Chondrocyte (in vitro differentiated cells): Measurements from ENCODE around the gene ICA1L. TPM values are rescaled to one million over a fixed set of nuclear protein-coding genes. Genes with fewer than 3 reads are reported as not detected.
"Not testable (repeated sequence)": the region's sequence is repeated elsewhere in the genome, so short reads cannot be mapped to it uniquely, and the experiment has no call there.

ENCODE experiments used
- DNase-seq: peaks from one replicate; pipeline ENCODE4 v3.0.0; 2021; ENCODE audit warnings: mixed read lengths, low spot score
- H3K27ac Mint-ChIP-seq: one replicate; pipeline ENCODE4 v1.8.0; 2021; ENCODE audit warnings: mild to moderate bottlenecking, moderate library complexity, mixed read lengths; ENCODE audit not compliant: unreplicated experiment
- H3K27me3 Mint-ChIP-seq: 2 replicates; pipeline ENCODE4 v1.8.0; 2021; ENCODE audit warnings: low read depth, mixed read lengths
- H3K36me3 Mint-ChIP-seq: 2 replicates; pipeline ENCODE4 v1.8.0; 2021; ENCODE audit warnings: low read depth, mixed read lengths
- H3K4me1 Mint-ChIP-seq: 2 replicates; pipeline ENCODE4 v1.8.0; 2021; ENCODE audit warnings: low read depth, mild to moderate bottlenecking, mixed read lengths
- H3K4me3 Mint-ChIP-seq: one replicate; pipeline ENCODE4 v1.8.0; 2021; ENCODE audit warnings: mild to moderate bottlenecking, moderate library complexity, mixed read lengths; ENCODE audit not compliant: unreplicated experiment
- H3K9me3 Mint-ChIP-seq: 2 replicates; pipeline ENCODE4 v1.8.0; 2021; ENCODE audit warnings: low read depth, mixed read lengths
- long read RNA-seq: library from polyadenylated mRNA; stranded (forward); transcript quantifications from one replicate; pipeline ENCODE4 v2.0.0, GENCODE V29; 2021
- total RNA-seq: library from RNA; stranded (reverse); gene quantifications from 3 replicates; pipeline ENCODE4 v1.2.1, GENCODE V29; 2021
- TF ChIP-seq, protein P1 (sequence below): fragments of 200-600 bp; sonication (generic); IDR thresholded peaks from 2 replicates; pipeline ENCODE4 v1.5.0; 2021; ENCODE audit warnings: antibody characterized with exemption, mild to moderate bottlenecking, moderate library complexity

The ICA1L gene
- 4.9 to 6.6 TPM (median 6.6 TPM) in 3 replicates for total RNA-seq
- long read RNA-seq, partial matches to known transcripts = 0 of 4 reads
- long read RNA-seq, other reads (novel, unspliced or antisense) = 4 of 4 reads

- Mint-ChIP-seq H3K4me3 (peak within 1 kb of the TSS; percentile 91), H3K9me3 (no peaks in the 10 kb centered on the region)
Measured at GRCh38 chr2:202871300-202872141, at the start of gene ICA1L. Gene ICA1L (minus strand): TSS chr2:202871766. CDS start chr2:202829009, 42,757 bp downstream.

GRCh38 chr2:202918860-202919259 is 47.3 kb upstream of the ICA1L start:
- Mint-ChIP-seq H3K27ac (no peak overlapping the region), H3K36me3 (peaks cover 9% of the 10 kb centered on the region), H3K27me3 (no peaks in the 10 kb centered on the region), H3K9me3 (peaks cover 5% of the 10 kb centered on the region), H3K4me1 (no peaks in the 10 kb centered on the region), H3K4me3 (no peak overlapping the region)
- TF ChIP-seq, protein P1, sequence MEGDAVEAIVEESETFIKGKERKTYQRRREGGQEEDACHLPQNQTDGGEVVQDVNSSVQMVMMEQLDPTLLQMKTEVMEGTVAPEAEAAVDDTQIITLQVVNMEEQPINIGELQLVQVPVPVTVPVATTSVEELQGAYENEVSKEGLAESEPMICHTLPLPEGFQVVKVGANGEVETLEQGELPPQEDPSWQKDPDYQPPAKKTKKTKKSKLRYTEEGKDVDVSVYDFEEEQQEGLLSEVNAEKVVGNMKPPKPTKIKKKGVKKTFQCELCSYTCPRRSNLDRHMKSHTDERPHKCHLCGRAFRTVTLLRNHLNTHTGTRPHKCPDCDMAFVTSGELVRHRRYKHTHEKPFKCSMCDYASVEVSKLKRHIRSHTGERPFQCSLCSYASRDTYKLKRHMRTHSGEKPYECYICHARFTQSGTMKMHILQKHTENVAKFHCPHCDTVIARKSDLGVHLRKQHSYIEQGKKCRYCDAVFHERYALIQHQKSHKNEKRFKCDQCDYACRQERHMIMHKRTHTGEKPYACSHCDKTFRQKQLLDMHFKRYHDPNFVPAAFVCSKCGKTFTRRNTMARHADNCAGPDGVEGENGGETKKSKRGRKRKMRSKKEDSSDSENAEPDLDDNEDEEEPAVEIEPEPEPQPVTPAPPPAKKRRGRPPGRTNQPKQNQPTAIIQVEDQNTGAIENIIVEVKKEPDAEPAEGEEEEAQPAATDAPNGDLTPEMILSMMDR = no peak
- no peak for DNase-seq

More at GRCh38 chr2:202871300-202872141, at the start of gene ICA1L:
- DNase-seq = no peak
- Mint-ChIP-seq H3K27me3 (no peaks in the 10 kb centered on the region), H3K36me3 (no peaks in the 10 kb centered on the region), H3K27ac (peak within 1 kb of the TSS; percentile 95), H3K4me1 (peaks cover 18% of the 10 kb centered on the region)
- TF ChIP-seq, protein P1 = no peak

DNA sequence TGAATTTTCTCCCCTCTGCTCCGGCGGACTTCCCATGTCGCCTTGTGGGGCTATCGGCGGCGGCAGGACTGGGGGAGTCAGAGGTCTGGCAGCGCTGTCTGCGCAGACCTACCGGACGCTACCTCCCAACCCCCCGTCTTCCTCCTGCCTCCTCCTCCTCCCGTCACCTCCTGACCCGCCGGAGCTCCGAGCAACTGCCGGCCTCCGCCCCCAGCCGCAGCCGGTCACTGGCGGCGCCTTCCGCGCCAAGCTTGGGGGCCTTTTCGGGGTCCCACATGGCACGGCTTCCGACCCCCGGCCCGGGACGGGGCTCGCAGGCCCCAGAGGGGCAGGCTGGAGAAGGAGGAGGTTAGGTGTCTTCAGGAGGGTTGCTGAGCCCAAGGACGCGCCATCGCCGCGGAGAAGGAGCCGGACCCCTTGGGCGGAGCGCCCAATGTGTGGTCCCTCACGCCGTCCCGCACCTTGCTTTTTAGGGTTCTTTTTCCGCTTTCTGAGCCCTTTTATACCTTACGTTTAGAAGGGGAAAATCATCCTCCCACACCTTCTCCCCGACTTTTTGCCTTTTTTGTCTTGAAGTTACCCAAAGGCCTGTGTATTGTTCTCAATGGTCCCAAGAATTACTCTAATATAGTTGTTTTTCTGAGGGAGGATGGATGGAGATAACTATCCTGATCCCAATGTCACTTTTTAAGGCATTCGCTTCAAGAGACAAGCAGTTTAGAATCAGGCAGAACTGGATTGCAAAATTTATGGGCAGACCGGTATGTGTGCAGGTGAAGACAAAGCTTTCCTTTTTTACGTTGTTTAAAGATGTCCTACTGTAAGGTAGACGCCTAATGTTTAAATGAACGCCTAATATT is 41.0 kb upstream of the ICA1L start:
- H3K9me3 Mint-ChIP-seq, H3K27me3 Mint-ChIP-seq, H3K36me3 Mint-ChIP-seq, DNase-seq: not testable (repeated sequence)
- H3K27ac Mint-ChIP-seq = peak overlapping the region; percentile 95
- H3K4me3 Mint-ChIP-seq = peak overlapping the region; percentile 97
- peaks cover 24% of the 10 kb centered on the region for H3K4me1 Mint-ChIP-seq

DNA sequence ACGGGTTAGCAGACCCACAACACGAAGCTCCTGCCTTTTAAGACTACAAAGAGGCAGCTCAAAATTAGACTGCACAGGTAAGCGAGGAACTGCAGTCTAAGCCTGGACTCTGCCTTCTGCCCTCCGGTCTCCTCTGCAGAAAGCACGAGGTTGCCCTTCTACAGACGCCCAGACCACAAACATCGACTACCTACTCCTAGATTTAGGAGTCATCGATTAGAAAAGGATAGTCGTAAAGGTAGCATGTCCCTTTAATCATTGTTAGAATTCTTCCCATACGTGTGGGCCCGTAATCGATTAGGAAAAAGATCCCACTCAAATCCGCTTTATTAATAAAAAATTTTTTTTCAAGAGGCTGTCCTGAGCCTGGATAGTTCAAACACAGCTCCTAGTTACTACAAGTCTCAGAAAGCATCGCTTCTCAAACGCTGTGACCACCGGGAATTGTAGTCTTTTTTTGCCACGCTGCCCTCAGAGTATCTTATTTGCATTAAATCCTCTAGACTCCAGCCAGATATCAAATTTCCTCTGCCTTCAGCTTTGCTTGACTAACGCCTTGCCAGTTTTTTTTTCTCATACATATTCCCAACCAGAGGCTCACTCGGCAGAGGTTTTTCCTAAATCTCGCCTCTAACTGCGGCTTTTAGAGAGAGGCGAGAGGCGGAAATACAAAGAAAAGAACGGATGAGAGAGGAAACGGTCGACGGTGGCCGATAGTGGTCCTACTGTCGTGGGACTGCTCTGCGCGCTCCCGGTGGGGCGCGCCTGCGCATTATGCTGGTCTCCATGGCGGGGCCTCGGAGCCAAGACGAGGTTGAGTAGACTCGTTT is 40.2 kb upstream of the ICA1L start, which contains the start of the genes CARF and WDR12:
CARF (plus strand) TSS at position 764 of the 830 bp plus-strand sequence. CDS start 29,628 bp downstream, outside the sequence.
WDR12 (minus strand) TSS at position 162 of the 830 bp plus-strand sequence. CDS start 197 bp downstream, outside the sequence.
- TF ChIP-seq, protein P1 = no peak
- Mint-ChIP-seq H3K27ac (peak within 1 kb of the TSS; percentile 95), H3K4me1 (peaks cover 24% of the 10 kb centered on the region), H3K4me3 (peak within 1 kb of the TSS; percentile 97), H3K9me3 (no peaks in the 10 kb centered on the region), H3K36me3 (no peaks in the 10 kb centered on the region), H3K27me3 (no peaks in the 10 kb centered on the region)
- DNase-seq = peak; percentile 97

- TF ChIP-seq, protein P1 = no peak
- Mint-ChIP-seq H3K4me1 (peaks cover 24% of the 10 kb centered on the region), H3K4me3 (peak overlapping the region; percentile 97)
Measured at GRCh38 chr2:202911203-202911511, 39.6 kb upstream of the ICA1L start.

More at GRCh38 chr2:202911203-202911511, 39.6 kb upstream of the ICA1L start:
- Mint-ChIP-seq H3K27ac (peak overlapping the region; percentile 95), H3K9me3 (no peaks in the 10 kb centered on the region), H3K36me3 (no peaks in the 10 kb centered on the region), H3K27me3 (no peaks in the 10 kb centered on the region)
- DNase-seq = no peak
